OCI-LY3 (cell line): ENCODE data around the gene EIF2S2.

Source experiments
- EZH2phosphoT487 ChIP-seq: fragments of 200-600 bp; shearing (Covaris generic); IDR thresholded peaks from 2 replicates; pipeline ENCODE4 v1.6.1; 2018; ENCODE audit warnings: antibody characterized with exemption, mixed run types, low read depth
- TF ChIP-seq, protein P1 (sequence below): fragments of 200-600, 300-600 bp; sonication (generic); IDR thresholded peaks from 2 replicates; pipeline ENCODE4 v1.5.1; 2014; ENCODE audit warnings: antibody characterized with exemption, low read length, low read depth

DNA sequence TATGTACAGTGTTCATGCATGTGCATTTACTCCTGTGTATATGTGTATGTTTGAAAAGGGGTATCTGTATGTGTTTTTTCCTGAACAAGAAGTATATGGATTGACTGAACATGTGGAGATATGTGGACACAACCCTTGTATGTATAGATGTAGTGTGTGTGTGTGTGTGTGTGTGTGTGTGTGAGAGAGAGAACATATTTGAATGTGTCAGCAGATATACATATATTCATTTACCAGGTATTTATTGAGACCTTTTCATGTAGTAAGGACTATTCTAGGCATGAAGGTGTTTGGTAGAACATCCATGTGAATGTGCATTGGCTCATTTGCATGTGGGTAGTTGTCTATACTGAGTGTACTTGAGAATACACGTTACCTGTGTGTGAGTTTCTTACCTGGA, 39.3 kb downstream of the EIF2S2 start:
- TF ChIP-seq, protein P1, sequence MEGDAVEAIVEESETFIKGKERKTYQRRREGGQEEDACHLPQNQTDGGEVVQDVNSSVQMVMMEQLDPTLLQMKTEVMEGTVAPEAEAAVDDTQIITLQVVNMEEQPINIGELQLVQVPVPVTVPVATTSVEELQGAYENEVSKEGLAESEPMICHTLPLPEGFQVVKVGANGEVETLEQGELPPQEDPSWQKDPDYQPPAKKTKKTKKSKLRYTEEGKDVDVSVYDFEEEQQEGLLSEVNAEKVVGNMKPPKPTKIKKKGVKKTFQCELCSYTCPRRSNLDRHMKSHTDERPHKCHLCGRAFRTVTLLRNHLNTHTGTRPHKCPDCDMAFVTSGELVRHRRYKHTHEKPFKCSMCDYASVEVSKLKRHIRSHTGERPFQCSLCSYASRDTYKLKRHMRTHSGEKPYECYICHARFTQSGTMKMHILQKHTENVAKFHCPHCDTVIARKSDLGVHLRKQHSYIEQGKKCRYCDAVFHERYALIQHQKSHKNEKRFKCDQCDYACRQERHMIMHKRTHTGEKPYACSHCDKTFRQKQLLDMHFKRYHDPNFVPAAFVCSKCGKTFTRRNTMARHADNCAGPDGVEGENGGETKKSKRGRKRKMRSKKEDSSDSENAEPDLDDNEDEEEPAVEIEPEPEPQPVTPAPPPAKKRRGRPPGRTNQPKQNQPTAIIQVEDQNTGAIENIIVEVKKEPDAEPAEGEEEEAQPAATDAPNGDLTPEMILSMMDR = no peak
- TF ChIP-seq EZH2phosphoT487 = no peak
